Right lobe of liver (tissue), 4 donors: Measurements from ENCODE around the gene GABRB2.

Source experiments
- POLR2A ChIP-seq: fragments of 450-650 bp; IDR thresholded peaks from one replicate; pipeline ENCODE4 v1.6.1; 2017; ENCODE audit warnings: antibody characterized with exemption, mild to moderate bottlenecking
- TF ChIP-seq, protein P1 (sequence below), 4 donors: fragments of 200-600 bp in 3 of 4; fragments of 450-650 bp in 1 of 4; IDR thresholded peaks; one replicate each; pipeline versions ENCODE4 v1.5.1 to v1.8.0; 2016 to 2022; ENCODE audit warnings: antibody characterized with exemption in 4 of 4, mild to moderate bottlenecking in 2 of 4
- donor health status: DM: no; HTN: no; CAD: no.
- donor health status: DM: no; HTN: no; CAD: no.
- donor health status: DM: no; HTN: yes; CAD: no.

DNA sequence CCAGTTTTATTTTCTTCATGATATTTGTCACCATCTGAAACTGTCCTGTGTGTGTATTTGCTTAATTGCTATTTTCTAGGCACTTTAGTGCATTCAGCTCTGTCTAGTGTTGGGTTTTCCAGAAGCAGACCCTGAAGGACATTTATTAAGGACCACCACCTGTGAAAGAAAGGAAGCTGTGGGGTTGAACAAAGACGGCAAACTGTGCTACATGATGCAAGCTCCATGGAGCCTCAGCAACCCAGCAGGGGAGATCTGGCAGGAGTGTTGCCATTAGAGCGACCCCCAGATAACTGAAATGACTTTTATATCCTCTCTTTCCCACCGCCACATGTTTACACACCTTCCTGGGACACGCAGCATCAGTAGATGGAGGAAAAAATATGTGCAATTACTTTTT, 125.5 kb downstream of the GABRB2 start:
- TF ChIP-seq, protein P1, sequence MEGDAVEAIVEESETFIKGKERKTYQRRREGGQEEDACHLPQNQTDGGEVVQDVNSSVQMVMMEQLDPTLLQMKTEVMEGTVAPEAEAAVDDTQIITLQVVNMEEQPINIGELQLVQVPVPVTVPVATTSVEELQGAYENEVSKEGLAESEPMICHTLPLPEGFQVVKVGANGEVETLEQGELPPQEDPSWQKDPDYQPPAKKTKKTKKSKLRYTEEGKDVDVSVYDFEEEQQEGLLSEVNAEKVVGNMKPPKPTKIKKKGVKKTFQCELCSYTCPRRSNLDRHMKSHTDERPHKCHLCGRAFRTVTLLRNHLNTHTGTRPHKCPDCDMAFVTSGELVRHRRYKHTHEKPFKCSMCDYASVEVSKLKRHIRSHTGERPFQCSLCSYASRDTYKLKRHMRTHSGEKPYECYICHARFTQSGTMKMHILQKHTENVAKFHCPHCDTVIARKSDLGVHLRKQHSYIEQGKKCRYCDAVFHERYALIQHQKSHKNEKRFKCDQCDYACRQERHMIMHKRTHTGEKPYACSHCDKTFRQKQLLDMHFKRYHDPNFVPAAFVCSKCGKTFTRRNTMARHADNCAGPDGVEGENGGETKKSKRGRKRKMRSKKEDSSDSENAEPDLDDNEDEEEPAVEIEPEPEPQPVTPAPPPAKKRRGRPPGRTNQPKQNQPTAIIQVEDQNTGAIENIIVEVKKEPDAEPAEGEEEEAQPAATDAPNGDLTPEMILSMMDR (IDR thresholded peaks at IDR 0.05) = no peak
- TF ChIP-seq POLR2A = no peak
